Astrocyte (in vitro differentiated cells and primary cell): ENCODE data around the gene UBLCP1. TPM values are rescaled to one million over a fixed set of nuclear protein-coding genes. Genes with fewer than 3 reads are reported as not detected.

Experiments used
- DNase-seq: peaks from one replicate; pipeline ENCODE4 v3.0.0-alpha.2; 2010; ENCODE audit warnings: low read depth
- FAIRE-seq: peaks from 2 replicates; lab custom pipeline; 2011; peaks lifted over from hg19 to GRCh38; lab: Jason Lieb, UNC
- H2AFZ ChIP-seq: 2 replicates; pipeline ENCODE4 v1.6.0; 2012; ENCODE audit warnings: low read depth, low read length, inconsistent platforms
- H3K27ac ChIP-seq: 2 replicates; pipeline ENCODE4 v1.5.1; 2011; ENCODE audit warnings: low read depth, low read length, inconsistent platforms
- H3K27me3 ChIP-seq: 2 replicates; pipeline ENCODE4 v1.6.0; 2011; ENCODE audit warnings: low read length, inconsistent platforms; ENCODE audit not compliant: insufficient read depth
- H3K36me3 ChIP-seq: 2 replicates; pipeline ENCODE4 v1.5.1; 2011; ENCODE audit warnings: low read length, inconsistent platforms; ENCODE audit not compliant: insufficient read depth
- H3K4me1 ChIP-seq: 2 replicates; pipeline ENCODE4 v1.5.1; 2011; ENCODE audit warnings: low read length, inconsistent platforms; ENCODE audit not compliant: insufficient read depth
- H3K4me2 ChIP-seq: 2 replicates; pipeline ENCODE4 v1.6.0; 2012; ENCODE audit warnings: low read length, inconsistent platforms
- H3K4me3 ChIP-seq: 2 replicates; pipeline ENCODE4 v1.5.1; 2011; ENCODE audit warnings: low read depth, mild to moderate bottlenecking, low read length, inconsistent platforms; ENCODE audit not compliant: insufficient read depth
- H3K79me2 ChIP-seq: 2 replicates; pipeline ENCODE4 v1.6.0; 2012; ENCODE audit warnings: mild to moderate bottlenecking, low read length, inconsistent platforms; ENCODE audit not compliant: insufficient read depth
- H3K9ac ChIP-seq: 2 replicates; pipeline ENCODE4 v1.6.0; 2012; ENCODE audit warnings: mild to moderate bottlenecking, low read length, inconsistent platforms
- H3K9me3 ChIP-seq: 2 replicates; pipeline ENCODE4 v1.5.1; 2012; ENCODE audit warnings: low read depth, mild to moderate bottlenecking, low read length, inconsistent platforms; ENCODE audit not compliant: insufficient read depth
- H4K20me1 ChIP-seq: 2 replicates; pipeline ENCODE4 v1.6.0; 2012; ENCODE audit warnings: low read length, inconsistent platforms; ENCODE audit not compliant: insufficient read depth
- H3K27ac Mint-ChIP-seq: one replicate; pipeline ENCODE4 v1.8.0; 2021; ENCODE audit warnings: mild to moderate bottlenecking, mixed read lengths; ENCODE audit not compliant: unreplicated experiment
- H3K27me3 Mint-ChIP-seq: one replicate; pipeline ENCODE4 v1.8.0; 2021; ENCODE audit warnings: low read depth, mixed read lengths; ENCODE audit not compliant: unreplicated experiment
- H3K36me3 Mint-ChIP-seq: one replicate; pipeline ENCODE4 v1.8.0; 2021; ENCODE audit warnings: low read depth, mixed read lengths; ENCODE audit not compliant: unreplicated experiment
- H3K4me1 Mint-ChIP-seq: one replicate; pipeline ENCODE4 v1.8.0; 2021; ENCODE audit warnings: low read depth, mixed read lengths; ENCODE audit not compliant: unreplicated experiment
- H3K4me3 Mint-ChIP-seq: one replicate; pipeline ENCODE4 v1.8.0; 2021; ENCODE audit warnings: mild to moderate bottlenecking, moderate library complexity, mixed read lengths; ENCODE audit not compliant: unreplicated experiment
- H3K9me3 Mint-ChIP-seq: one replicate; pipeline ENCODE4 v1.8.0; 2021; ENCODE audit warnings: mild to moderate bottlenecking, mixed read lengths; ENCODE audit not compliant: unreplicated experiment
- EZH2 ChIP-seq: IDR thresholded peaks from 2 replicates; pipeline ENCODE4 v1.6.1; 2012; ENCODE audit warnings: mild to moderate bottlenecking, low read length, inconsistent platforms; ENCODE audit not compliant: insufficient read depth
- total RNA-seq: library from RNA; stranded (reverse); gene quantifications from 2 replicates; pipeline ENCODE4 v1.2.1, GENCODE V29; 2021
- TF ChIP-seq, protein P1 (sequence below): IDR thresholded peaks from 2 replicates; pipeline ENCODE4 v1.5.1; 2011; ENCODE audit warnings: low read depth, mild to moderate bottlenecking, inconsistent platforms, low read length, moderate library complexity; ENCODE audit not compliant: insufficient read depth

The UBLCP1 gene
- total RNA-seq, 1 donor from 2014 or later, result 31.3 TPM

- Histone ChIP-seq H2AFZ (no peak overlapping the region), H3K27ac (no peak overlapping the region), H3K4me1 (peaks cover under 1% of the 10 kb centered on the region), H3K4me3 (no peak overlapping the region), H3K4me2 (no peak overlapping the region), H3K36me3 (no peaks in the 10 kb centered on the region), H4K20me1 (no peaks in the 10 kb centered on the region), H3K9me3 (no peaks in the 10 kb centered on the region), H3K79me2 (no peaks in the 10 kb centered on the region), H3K9ac (no peak overlapping the region), H3K27me3 (no peaks in the 10 kb centered on the region)
- FAIRE-seq (no peak), DNase-seq (no peak)
- no peak overlapping the region for H3K27ac Mint-ChIP-seq
- no peaks in the 10 kb centered on the region for H3K9me3 Mint-ChIP-seq
- H3K4me3 Mint-ChIP-seq, result no peak overlapping the region
- no peak for TF ChIP-seq EZH2
- H3K4me1 Mint-ChIP-seq, result peaks cover 5% of the 10 kb centered on the region
- H3K36me3 Mint-ChIP-seq, result no peaks in the 10 kb centered on the region
- H3K27me3 Mint-ChIP-seq, result peaks cover 18% of the 10 kb centered on the region
These were observed 56.7 kb downstream of the UBLCP1 start for GRCh38 chr5:159319832-159320231.

GRCh38 chr5:159322180-159322579 is 59.1 kb downstream of the UBLCP1 start:
- Mint-ChIP-seq H3K36me3 (no peaks in the 10 kb centered on the region), H3K4me3 (no peak overlapping the region), H3K27me3 (peaks cover 20% of the 10 kb centered on the region), H3K4me1 (peaks cover 6% of the 10 kb centered on the region), H3K27ac (no peak overlapping the region), H3K9me3 (no peaks in the 10 kb centered on the region)
- Histone ChIP-seq H2AFZ (no peak overlapping the region), H4K20me1 (no peaks in the 10 kb centered on the region), H3K36me3 (no peaks in the 10 kb centered on the region), H3K27ac (no peak overlapping the region), H3K9ac (no peak overlapping the region), H3K4me3 (no peak overlapping the region), H3K79me2 (no peaks in the 10 kb centered on the region), H3K27me3 (no peaks in the 10 kb centered on the region), H3K4me2 (no peak overlapping the region), H3K4me1 (peaks cover 3% of the 10 kb centered on the region), H3K9me3 (no peaks in the 10 kb centered on the region)
- TF ChIP-seq EZH2, result no peak
- TF ChIP-seq, protein P1, sequence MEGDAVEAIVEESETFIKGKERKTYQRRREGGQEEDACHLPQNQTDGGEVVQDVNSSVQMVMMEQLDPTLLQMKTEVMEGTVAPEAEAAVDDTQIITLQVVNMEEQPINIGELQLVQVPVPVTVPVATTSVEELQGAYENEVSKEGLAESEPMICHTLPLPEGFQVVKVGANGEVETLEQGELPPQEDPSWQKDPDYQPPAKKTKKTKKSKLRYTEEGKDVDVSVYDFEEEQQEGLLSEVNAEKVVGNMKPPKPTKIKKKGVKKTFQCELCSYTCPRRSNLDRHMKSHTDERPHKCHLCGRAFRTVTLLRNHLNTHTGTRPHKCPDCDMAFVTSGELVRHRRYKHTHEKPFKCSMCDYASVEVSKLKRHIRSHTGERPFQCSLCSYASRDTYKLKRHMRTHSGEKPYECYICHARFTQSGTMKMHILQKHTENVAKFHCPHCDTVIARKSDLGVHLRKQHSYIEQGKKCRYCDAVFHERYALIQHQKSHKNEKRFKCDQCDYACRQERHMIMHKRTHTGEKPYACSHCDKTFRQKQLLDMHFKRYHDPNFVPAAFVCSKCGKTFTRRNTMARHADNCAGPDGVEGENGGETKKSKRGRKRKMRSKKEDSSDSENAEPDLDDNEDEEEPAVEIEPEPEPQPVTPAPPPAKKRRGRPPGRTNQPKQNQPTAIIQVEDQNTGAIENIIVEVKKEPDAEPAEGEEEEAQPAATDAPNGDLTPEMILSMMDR, result no peak
- no peak for DNase-seq
- no peak for FAIRE-seq

- H3K9me3 Mint-ChIP-seq, result no peaks in the 10 kb centered on the region
- no peaks in the 10 kb centered on the region for H4K20me1 ChIP-seq
- DNase-seq (peak; percentile 94), FAIRE-seq (peak; percentile 54)
- no peak overlapping the region for H3K27ac Mint-ChIP-seq
- no peak overlapping the region for H3K4me3 ChIP-seq
- no peaks in the 10 kb centered on the region for H3K27me3 ChIP-seq
- H3K79me2 ChIP-seq, result no peaks in the 10 kb centered on the region
- TF ChIP-seq, protein P1, result no peak
- no peak for TF ChIP-seq EZH2
- H3K27me3 Mint-ChIP-seq, result peaks cover 25% of the 10 kb centered on the region
- peaks cover 6% of the 10 kb centered on the region for H3K4me1 Mint-ChIP-seq
- H2AFZ ChIP-seq, result no peak overlapping the region
- H3K4me2 ChIP-seq, result no peak overlapping the region
- H3K36me3 Mint-ChIP-seq, result no peaks in the 10 kb centered on the region
- H3K9ac ChIP-seq, result no peak overlapping the region
- H3K27ac ChIP-seq, result no peak overlapping the region
- H3K36me3 ChIP-seq, result no peaks in the 10 kb centered on the region
- H3K4me1 ChIP-seq, result peaks cover 3% of the 10 kb centered on the region
- no peaks in the 10 kb centered on the region for H3K9me3 ChIP-seq
- H3K4me3 Mint-ChIP-seq, result no peak overlapping the region
These were observed 61.1 kb downstream of the UBLCP1 start for GRCh38 chr5:159324102-159324755.
